Nephron progenitor cell (in vitro differentiated cells): ENCODE data around the gene CES5A.
"Not testable (repeated sequence)": the region's sequence is repeated elsewhere in the genome, so short reads cannot be mapped to it uniquely, and the experiment has no call there.

ENCODE experiments used
- DNase-seq: peaks from one replicate; pipeline ENCODE4 v3.0.0; 2021
- H3K27ac Mint-ChIP-seq: 2 replicates; pipeline ENCODE4 v1.8.0; 2021; ENCODE audit warnings: mild to moderate bottlenecking, moderate library complexity, mixed read lengths
- H3K27me3 Mint-ChIP-seq: 2 replicates; pipeline ENCODE4 v1.8.0; 2021; ENCODE audit warnings: mild to moderate bottlenecking, low read depth, mixed read lengths; ENCODE audit not compliant: poor library complexity
- H3K36me3 Mint-ChIP-seq: 2 replicates; pipeline ENCODE4 v1.8.0; 2021; ENCODE audit warnings: low read depth, mixed read lengths
- H3K4me1 Mint-ChIP-seq: 2 replicates; pipeline ENCODE4 v1.8.0; 2021; ENCODE audit warnings: mixed read lengths
- H3K4me3 Mint-ChIP-seq: 2 replicates; pipeline ENCODE4 v1.8.0; 2021; ENCODE audit warnings: mild to moderate bottlenecking, moderate library complexity, mixed read lengths
- H3K9me3 Mint-ChIP-seq: 2 replicates; pipeline ENCODE4 v1.8.0; 2021; ENCODE audit warnings: mild to moderate bottlenecking, moderate library complexity, mixed read lengths
- CTCF ChIP-seq: fragments of 200-600 bp; sonication (generic); IDR thresholded peaks from 2 replicates; pipeline ENCODE4 v1.5.0; 2021; ENCODE audit warnings: antibody characterized with exemption

Gene CES5A

DNA sequence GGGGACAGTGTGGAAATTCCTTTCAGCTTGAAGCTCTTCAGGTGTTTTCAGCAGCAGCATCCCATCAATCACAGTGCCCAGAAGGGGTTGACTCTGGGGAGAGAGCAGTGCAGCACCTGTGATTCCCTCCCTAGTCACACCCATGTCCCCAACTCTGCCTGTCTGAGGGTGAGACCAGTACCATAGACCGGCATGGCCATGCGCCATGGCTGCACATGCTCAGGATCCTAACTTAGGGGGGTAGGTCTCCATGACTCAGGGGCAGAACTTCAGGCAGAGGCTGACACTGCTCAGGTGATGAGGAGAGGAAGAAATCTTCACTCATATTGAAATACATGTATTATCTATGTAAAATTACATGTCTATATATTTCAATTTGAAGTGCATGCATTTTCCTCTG, 62.2 kb downstream of the CES5A start:
- Mint-ChIP-seq H3K27me3 (peaks cover 5% of the 10 kb centered on the region), H3K4me3 (no peak overlapping the region), H3K27ac (no peak overlapping the region), H3K4me1 (peaks cover 5% of the 10 kb centered on the region), H3K9me3 (no peaks in the 10 kb centered on the region), H3K36me3 (no peaks in the 10 kb centered on the region)
- DNase-seq, result no peak
- no peak for TF ChIP-seq CTCF

GRCh38 chr16:55811811-55812210, 63.4 kb downstream of the CES5A start:
- Mint-ChIP-seq H3K9me3 (no peaks in the 10 kb centered on the region), H3K27ac (no peak overlapping the region), H3K36me3 (no peaks in the 10 kb centered on the region), H3K27me3 (peaks cover 5% of the 10 kb centered on the region), H3K4me3 (no peak overlapping the region), H3K4me1 (peaks cover 5% of the 10 kb centered on the region)
- no peak for DNase-seq
- no peak for TF ChIP-seq CTCF

DNA sequence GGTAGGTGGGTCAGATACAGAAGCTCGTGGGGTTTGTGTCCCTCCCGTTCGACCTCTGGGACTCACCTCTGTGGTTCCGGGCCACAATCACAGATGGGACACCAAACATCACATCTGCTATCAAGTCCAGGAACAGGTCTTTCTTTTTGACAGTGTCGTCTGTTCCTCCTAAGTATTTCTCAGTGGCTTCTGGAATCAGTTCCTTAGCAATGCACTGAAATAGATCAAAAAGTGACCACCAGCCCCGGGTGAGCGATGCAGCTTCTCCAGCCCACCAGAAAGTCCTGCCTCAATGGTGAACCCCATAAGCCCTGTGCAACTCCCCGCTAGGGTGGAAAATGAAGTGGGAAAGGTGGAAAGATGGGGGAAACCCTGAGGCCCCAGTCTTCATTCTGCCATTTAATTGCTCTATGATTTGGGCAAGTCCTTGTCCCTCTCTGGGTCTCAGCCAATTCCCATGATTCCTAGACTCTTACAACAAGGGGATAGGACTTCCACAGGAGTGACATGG, 64.7 kb downstream of the CES5A start:
- Mint-ChIP-seq H3K27me3 (peaks cover 5% of the 10 kb centered on the region), H3K27ac (no peak overlapping the region), H3K9me3 (no peaks in the 10 kb centered on the region), H3K4me3 (no peak overlapping the region), H3K4me1 (no peaks in the 10 kb centered on the region), H3K36me3 (no peaks in the 10 kb centered on the region)
- TF ChIP-seq CTCF, result no peak
- DNase-seq, result no peak

DNA sequence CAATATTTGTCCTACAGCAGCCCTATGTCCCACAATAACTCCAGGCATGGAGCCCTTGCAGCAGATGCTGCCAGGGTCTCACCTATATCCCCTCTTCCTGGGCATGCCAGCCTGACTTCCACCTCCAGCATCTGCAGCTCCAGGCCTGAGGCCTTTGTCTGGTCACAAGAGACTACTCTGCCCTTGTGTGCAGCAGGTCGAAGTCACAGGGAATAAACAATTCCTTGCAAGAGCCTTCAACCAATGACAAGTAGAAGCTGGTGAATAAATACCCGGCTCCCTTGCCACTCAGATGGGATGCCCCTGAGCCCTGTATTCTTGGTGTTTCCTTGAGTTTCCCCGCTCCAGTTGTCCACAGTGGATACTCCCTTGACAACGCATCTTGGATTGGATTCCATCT, 65.3 kb downstream of the CES5A start:
- H3K27me3 Mint-ChIP-seq, result peaks cover 4% of the 10 kb centered on the region
- no peaks in the 10 kb centered on the region for H3K4me1 Mint-ChIP-seq
- TF ChIP-seq CTCF, result no peak
- no peaks in the 10 kb centered on the region for H3K9me3 Mint-ChIP-seq
- no peak overlapping the region for H3K4me3 Mint-ChIP-seq
- no peak for DNase-seq
- H3K36me3 Mint-ChIP-seq, result no peaks in the 10 kb centered on the region
- H3K27ac Mint-ChIP-seq, result no peak overlapping the region

GRCh38 chr16:55809386-55809785, 65.8 kb downstream of the CES5A start:
- TF ChIP-seq CTCF, result no peak
- Mint-ChIP-seq H3K4me3 (no peak overlapping the region), H3K4me1 (no peaks in the 10 kb centered on the region), H3K27me3 (no peaks in the 10 kb centered on the region), H3K9me3 (no peaks in the 10 kb centered on the region), H3K36me3 (no peaks in the 10 kb centered on the region), H3K27ac (no peak overlapping the region)
- DNase-seq, result no peak

GRCh38 chr16:55808286-55808685, 66.9 kb downstream of the CES5A start:
- H3K4me3 Mint-ChIP-seq, H3K4me1 Mint-ChIP-seq, H3K9me3 Mint-ChIP-seq, H3K27ac Mint-ChIP-seq, H3K27me3 Mint-ChIP-seq, DNase-seq, H3K36me3 Mint-ChIP-seq: not testable (repeated sequence)

DNA sequence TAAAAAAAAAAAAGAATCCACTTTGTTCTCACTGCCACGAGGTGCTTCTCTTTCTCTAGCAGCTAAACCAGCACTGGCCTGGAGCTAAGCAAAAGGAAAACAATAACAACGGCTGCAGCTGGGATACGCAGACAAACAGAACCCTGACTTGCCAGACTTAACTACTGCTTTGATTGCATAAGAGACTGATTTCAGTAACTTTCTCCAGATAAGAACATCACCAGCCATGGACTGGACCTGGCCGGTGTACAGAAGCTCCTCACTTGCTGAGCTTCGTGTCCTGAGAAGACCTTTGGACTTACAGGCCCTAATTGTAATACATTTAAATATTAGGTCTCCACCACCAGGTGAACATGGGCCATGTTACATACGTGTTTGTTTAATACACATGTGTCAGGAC, 70.1 kb downstream of the CES5A start:
- H3K36me3 Mint-ChIP-seq, H3K9me3 Mint-ChIP-seq, H3K27ac Mint-ChIP-seq, H3K4me3 Mint-ChIP-seq, H3K27me3 Mint-ChIP-seq, DNase-seq, H3K4me1 Mint-ChIP-seq: not testable (repeated sequence)

DNA sequence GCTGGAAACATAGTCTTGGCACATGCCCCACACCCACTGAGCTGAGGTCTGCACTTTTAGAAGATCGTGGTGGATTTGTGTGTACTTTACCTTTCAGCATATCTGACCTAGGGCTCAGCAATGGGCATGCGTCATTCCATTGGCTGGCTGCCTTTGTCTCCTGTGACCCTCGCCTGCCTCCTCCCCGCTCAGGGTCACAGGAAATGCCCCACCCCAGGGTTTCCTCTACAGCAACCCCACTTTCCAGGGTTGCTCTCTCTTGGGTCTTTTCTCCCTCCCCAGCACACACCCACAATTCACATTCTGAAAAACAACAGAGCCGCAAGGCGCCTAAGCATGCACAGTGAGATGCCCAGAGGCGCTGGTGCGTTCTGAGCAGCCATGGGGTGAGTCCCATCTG, 71.5 kb downstream of the CES5A start:
- DNase-seq, H3K36me3 Mint-ChIP-seq, H3K9me3 Mint-ChIP-seq, H3K27ac Mint-ChIP-seq, H3K27me3 Mint-ChIP-seq, H3K4me3 Mint-ChIP-seq, H3K4me1 Mint-ChIP-seq: not testable (repeated sequence)
